Parathyroid adenoma (tissue), 2 donors: ENCODE data around the gene UNC13C.
"Not testable (repeated sequence)": the region's sequence is repeated elsewhere in the genome, so short reads cannot be mapped to it uniquely, and the experiment has no call there.

Experiments used
- H2AFZ ChIP-seq: fragments of 300-600 bp; sonication (generic); one replicate; pipeline ENCODE4 v1.7.0; 2017; ENCODE audit warnings: antibody characterized with exemption, mild to moderate bottlenecking
- H3K27ac ChIP-seq: fragments of 300-600 bp; sonication (generic); one replicate; pipeline ENCODE4 v1.7.0; 2017
- H3K27me3 ChIP-seq: fragments of 300-600 bp; sonication (generic); one replicate; pipeline ENCODE4 v1.7.0; 2017; ENCODE audit warnings: low read length; ENCODE audit not compliant: control insufficient read depth, insufficient read depth
- H3K36me3 ChIP-seq: fragments of 300-600 bp; sonication (generic); one replicate; pipeline ENCODE4 v1.7.0; 2017; ENCODE audit warnings: low read length; ENCODE audit not compliant: control insufficient read depth, insufficient read depth
- H3K4me1 ChIP-seq: fragments of 300-600 bp; sonication (generic); one replicate; pipeline ENCODE4 v1.7.0; 2017; ENCODE audit warnings: control low read depth
- H3K4me2 ChIP-seq: fragments of 300-600 bp; sonication (generic); one replicate; pipeline ENCODE4 v1.7.0; 2017; ENCODE audit warnings: low read length
- H3K4me3 ChIP-seq: fragments of 300-600 bp; sonication (generic); one replicate; pipeline ENCODE4 v1.7.0; 2017; ENCODE audit warnings: low read depth, low read length
- H3K79me2 ChIP-seq: fragments of 300-600 bp; sonication (generic); one replicate; pipeline ENCODE4 v1.7.0; 2017; ENCODE audit warnings: control low read depth
- H3K9ac ChIP-seq: fragments of 300-600 bp; sonication (generic); one replicate; pipeline ENCODE4 v1.7.0; 2017; ENCODE audit warnings: mild to moderate bottlenecking
- H3K9me3 ChIP-seq: fragments of 300-600 bp; sonication (generic); one replicate; pipeline ENCODE4 v1.7.0; 2017; ENCODE audit warnings: low read length; ENCODE audit not compliant: control insufficient read depth
- CTCF ChIP-seq: fragments of 300-600 bp; sonication (generic); IDR thresholded peaks from one replicate; pipeline ENCODE4 v1.7.0; 2017; ENCODE audit warnings: antibody characterized with exemption, mild to moderate bottlenecking
- donor health status: primary hyperparathyroidism.

UNC13C gene

DNA sequence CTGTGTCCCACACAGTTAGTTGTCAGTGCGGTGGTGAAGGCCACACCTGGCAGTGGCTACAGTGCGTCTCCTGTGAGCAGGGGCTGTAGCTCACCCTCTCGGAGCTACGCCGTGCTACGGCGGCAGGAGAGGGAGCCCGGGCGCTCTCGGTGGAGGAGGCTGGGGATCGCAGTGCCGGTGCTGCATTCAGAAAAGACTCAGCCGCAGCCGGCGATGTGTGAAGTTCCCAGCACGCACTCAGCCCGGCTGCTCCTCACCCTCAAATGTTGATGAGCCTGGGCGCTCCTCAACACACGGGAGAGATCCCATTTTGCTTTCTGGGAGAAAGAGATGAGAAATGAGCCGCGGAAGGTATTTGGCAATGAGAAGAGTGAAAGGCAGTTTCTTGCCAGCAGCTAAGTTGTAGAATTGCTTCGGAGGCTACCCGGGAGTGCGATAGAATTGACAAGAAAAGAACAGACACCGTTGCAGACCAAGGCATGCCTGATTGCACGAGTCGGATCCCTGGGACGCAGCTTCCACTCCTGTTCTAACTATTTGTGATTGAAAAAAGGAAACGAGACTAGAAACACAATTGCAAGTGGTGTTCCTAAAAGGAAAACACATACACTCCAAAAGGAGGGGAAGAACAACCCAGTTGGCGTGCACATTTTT is at the start of gene UNC13C:
Gene UNC13C (plus strand): TSS at position 189 of the 654 bp plus-strand sequence. CDS start 34,463 bp downstream, outside the sequence.
- H3K9me3 ChIP-seq = no peaks in the 10 kb centered on the region
- H3K79me2 ChIP-seq = no peaks in the 10 kb centered on the region
- H2AFZ ChIP-seq = no peak within 1 kb of the TSS
- no peak within 1 kb of the TSS for H3K27ac ChIP-seq
- H3K9ac ChIP-seq = no peak within 1 kb of the TSS
- no peaks in the 10 kb centered on the region for H3K27me3 ChIP-seq
- no peaks in the 10 kb centered on the region for H3K4me1 ChIP-seq
- peak within 1 kb of the TSS; percentile 65 for H3K4me2 ChIP-seq
- H3K4me3 ChIP-seq = peak within 1 kb of the TSS; percentile 1
- no peaks in the 10 kb centered on the region for H3K36me3 ChIP-seq
- no peak for TF ChIP-seq CTCF

- no peaks in the 10 kb centered on the region for H3K79me2 ChIP-seq
- no peaks in the 10 kb centered on the region for H3K36me3 ChIP-seq
- no peak for TF ChIP-seq CTCF
Observed at GRCh38 chr15:53936137-53936536, 42.1 kb upstream of the UNC13C start.

DNA sequence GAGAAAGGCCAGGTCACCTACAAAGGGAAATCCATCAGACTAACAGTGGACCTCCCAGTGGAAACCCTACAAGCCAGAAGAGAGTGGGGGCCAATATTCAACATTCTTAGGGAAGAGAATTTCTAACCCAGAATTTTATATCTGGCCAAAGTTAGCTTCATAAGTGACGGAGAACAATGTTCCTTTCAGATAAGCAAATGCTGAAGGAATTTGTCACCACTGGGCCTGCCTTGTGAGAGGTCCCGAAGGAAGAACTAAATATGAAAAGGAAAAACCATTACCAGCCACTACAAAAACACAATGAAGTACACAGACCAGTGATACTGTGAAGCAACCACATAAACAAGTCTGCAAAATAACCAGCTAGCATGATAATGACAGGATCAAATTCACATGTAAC is 40.6 kb upstream of the UNC13C start:
- not testable (repeated sequence) for H3K9ac ChIP-seq, H3K27me3 ChIP-seq, H3K27ac ChIP-seq, H3K36me3 ChIP-seq, H3K9me3 ChIP-seq, H3K4me1 ChIP-seq, H3K4me3 ChIP-seq, H3K79me2 ChIP-seq, H3K4me2 ChIP-seq, H2AFZ ChIP-seq

More at GRCh38 chr15:53936137-53936536, 42.1 kb upstream of the UNC13C start:
- Histone ChIP-seq H2AFZ (no peak overlapping the region), H3K4me1 (no peaks in the 10 kb centered on the region), H3K4me3 (no peak overlapping the region), H3K9ac (no peak overlapping the region), H3K4me2 (no peak overlapping the region), H3K27ac (no peak overlapping the region), H3K27me3 (no peaks in the 10 kb centered on the region), H3K9me3 (no peaks in the 10 kb centered on the region)

DNA sequence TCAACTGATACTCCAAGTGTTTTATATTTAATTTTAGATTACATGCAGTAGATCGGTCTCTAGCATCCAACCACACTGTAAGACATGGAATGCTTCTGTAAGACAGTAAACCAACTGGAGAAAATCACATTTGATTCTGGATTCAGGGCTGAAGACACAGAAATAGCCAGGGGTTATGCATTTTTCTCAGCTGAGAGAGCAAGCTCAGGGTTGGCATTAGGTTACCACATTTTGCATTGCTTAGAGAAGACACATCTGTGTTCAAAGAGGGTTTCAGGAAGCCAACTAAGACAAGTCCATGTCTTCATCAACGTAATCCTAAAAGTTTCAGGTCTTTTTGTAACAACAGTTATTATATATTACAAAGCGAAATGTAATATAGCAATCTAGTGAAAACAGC is 27.7 kb upstream of the UNC13C start:
- Histone ChIP-seq H3K4me3 (no peak overlapping the region), H3K4me2 (no peak overlapping the region), H3K36me3 (no peaks in the 10 kb centered on the region), H2AFZ (no peak overlapping the region), H3K27me3 (no peaks in the 10 kb centered on the region), H3K9me3 (no peaks in the 10 kb centered on the region), H3K9ac (no peak overlapping the region), H3K79me2 (no peaks in the 10 kb centered on the region), H3K4me1 (no peaks in the 10 kb centered on the region), H3K27ac (no peak overlapping the region)
- TF ChIP-seq CTCF = no peak

GRCh38 chr15:53955396-53955795 is 22.8 kb upstream of the UNC13C start:
- Histone ChIP-seq H3K9ac (no peak overlapping the region), H3K27me3 (no peaks in the 10 kb centered on the region)

More at GRCh38 chr15:53955396-53955795, 22.8 kb upstream of the UNC13C start:
- Histone ChIP-seq H3K4me2 (no peak overlapping the region), H3K36me3 (no peaks in the 10 kb centered on the region), H3K79me2 (no peaks in the 10 kb centered on the region), H2AFZ (no peak overlapping the region), H3K4me1 (no peaks in the 10 kb centered on the region), H3K9me3 (no peaks in the 10 kb centered on the region), H3K27ac (no peak overlapping the region), H3K4me3 (no peak overlapping the region)
- TF ChIP-seq CTCF = no peak
